Pancreas (tissue), 10 donors: Measurements from ENCODE around the gene TYRO3. TPM values are rescaled to one million over a fixed set of nuclear protein-coding genes. Genes with fewer than 3 reads are reported as not detected.

Experiments
- ATAC-seq, 4 donors: fragments of 200-7000 bp; cut with Tn5 transposase; one replicate each; pipeline versions ENCODE4 v1.8.0 to v1.9.1; 2020; ENCODE audit warnings: mild to moderate bottlenecking in 4 of 4, moderate library complexity in 4 of 4
- DNase-seq, 6 donors: peaks; one replicate each; pipeline ENCODE4 v3.0.0-alpha.2; 2020
- FAIRE-seq: peaks from 2 replicates; lab custom pipeline; 2012; peaks lifted over from hg19 to GRCh38; lab: Jason Lieb, UNC
- H3K27ac ChIP-seq, 4 donors: fragments of 200-600 bp; sonication (generic); 1 replicate in 3 of 4; 2 replicates in 1 of 4; pipeline versions ENCODE4 v1.5.0 to v1.8.0; 2020
- H3K27me3 ChIP-seq, 4 donors: fragments of 200-600 bp; one replicate each; pipeline ENCODE4 v1.8.0; 2021
- H3K36me3 ChIP-seq, 3 donors: fragments of 200-600 bp; sonication (generic) in 1 of 3; one replicate each; pipeline versions ENCODE4 v1.5.0 to v1.8.0; 2020 to 2021
- H3K4me1 ChIP-seq, 3 donors: fragments of 200-600 bp; one replicate each; pipeline ENCODE4 v1.8.0; 2021
- H3K4me3 ChIP-seq, 4 donors: fragments of 200-600 bp; sonication (generic) in 2 of 4; one replicate each; pipeline versions ENCODE4 v1.5.0 to v1.8.0; 2020 to 2021
- H3K9me3 ChIP-seq, 4 donors: fragments of 200-600 bp; one replicate each; pipeline ENCODE4 v1.8.0; 2021
- WGBS, 2 donors: extraction: QIAGEN DNeasy Blood & Tissue Kit; methylation state at CpG; one replicate each; pipeline ENCODE4 v1.1.7; 2013; 5-methylcytosine and 5-hydroxymethylcytosine counted together
- intact Hi-C, 3 donors: fragments of 100-400 bp; cut with DNase I; formaldehyde crosslinking; loops; one replicate each; pipeline versions ENCODE4 v1.11.1 to v1.14.2; 2022
- polyA plus RNA-seq, 2 donors: library from polyadenylated mRNA; stranded (reverse); fragments of 200-250 nt; gene quantifications; one replicate each; pipeline ENCODE4 v1.2.3, GENCODE V29; 2013
- total RNA-seq, 6 donors: library from RNA; stranded (reverse); fragmentation: NEBNext Ultra II Directional in 4 of 6; extraction: Animal tissue kit (Norgen Biotek cat#: 25700) in 4 of 6; gene quantifications; one replicate each; pipeline versions ENCODE4 v1.2.1 to v1.2.4, GENCODE V29; 2021 to 2023
- TF ChIP-seq, protein P1 (sequence below), 4 donors: fragments of 200-600 bp; sonication (generic) in 3 of 4; IDR thresholded peaks; one replicate each; pipeline versions ENCODE4 v1.5.0 to v1.8.0; 2021; ENCODE audit warnings: antibody characterized with exemption in 4 of 4
- donor health status: healthy with polysubstance abuse.
- donor health status: DM: no; HTN: no; CAD: no; lungs with moderate emphysema.
- donor health status: DM: no; HTN: no; CAD: no.
- donor health status: control.
- donor health status: control.
- donor health status: Bipolar disorder and iron deficiency.
- donor health status: DM: yes; HTN: yes; CAD: no.
- donor health status: DM: no; HTN: no; CAD: no.
- donor health status: DM: no; HTN: no; CAD: no.
- donor health status: DM: yes; HTN: yes; CAD: no.

TYRO3 gene
- total RNA-seq (10 to 100 TPM in 4 of 6 donors, 1 to 10 TPM in 2; 8.5 to 14.4 (median 11.1) TPM), polyA plus RNA-seq (1 to 10 TPM; 7.3 to 8.1 TPM)

DNA sequence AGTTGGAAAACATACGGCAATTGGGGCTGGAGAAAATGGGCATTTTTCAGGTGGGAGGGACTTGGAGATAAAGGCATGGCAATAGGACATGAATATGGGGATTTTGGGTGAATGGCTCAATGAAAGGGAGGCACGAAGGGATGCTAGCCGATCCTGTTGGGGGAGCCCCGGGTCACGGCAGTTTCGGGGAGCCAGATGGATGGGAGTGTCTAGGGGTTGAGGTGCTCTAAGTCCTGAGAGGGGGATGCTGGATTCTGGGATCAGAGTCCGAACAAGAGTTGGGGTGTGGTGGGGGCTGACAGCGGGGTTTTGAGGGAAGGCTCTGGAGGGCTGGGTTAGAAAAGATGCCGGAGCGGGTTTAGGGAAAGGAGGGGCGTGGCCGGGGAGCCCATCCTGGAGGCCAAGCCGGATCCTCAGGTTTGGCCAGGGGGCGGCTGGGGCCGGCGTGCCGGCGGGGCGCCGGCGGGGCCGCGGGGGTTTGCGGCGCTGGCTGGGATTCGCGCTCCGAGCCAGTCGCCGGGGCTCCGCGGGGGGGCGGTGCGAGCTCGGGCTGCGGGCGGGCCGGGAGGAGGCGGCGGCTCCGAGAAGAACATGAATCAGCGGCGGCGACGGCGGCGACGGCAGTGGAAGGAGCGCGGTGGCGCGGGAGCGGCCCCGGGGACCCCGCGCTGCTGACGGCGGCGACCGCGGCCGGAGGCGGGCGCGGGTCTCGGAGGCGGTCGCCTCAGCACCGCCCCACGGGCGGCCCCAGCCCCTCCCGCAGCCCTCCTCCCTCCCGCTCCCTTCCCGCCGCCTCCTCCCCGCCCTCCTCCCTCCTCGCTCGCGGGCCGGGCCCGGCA is at the start of gene TYRO3:
TYRO3 (plus strand) TSS at position 813 of the 839 bp plus-strand sequence. CDS start 46 bp downstream, outside the sequence.
- intact Hi-C loops, result no loop called here
- peaks cover 0 to 10% (median 0%) of the 10 kb centered on the region in 3 donors for H3K4me1 ChIP-seq
- H3K27ac ChIP-seq, result no peak within 1 kb of the TSS
- TF ChIP-seq, protein P1, sequence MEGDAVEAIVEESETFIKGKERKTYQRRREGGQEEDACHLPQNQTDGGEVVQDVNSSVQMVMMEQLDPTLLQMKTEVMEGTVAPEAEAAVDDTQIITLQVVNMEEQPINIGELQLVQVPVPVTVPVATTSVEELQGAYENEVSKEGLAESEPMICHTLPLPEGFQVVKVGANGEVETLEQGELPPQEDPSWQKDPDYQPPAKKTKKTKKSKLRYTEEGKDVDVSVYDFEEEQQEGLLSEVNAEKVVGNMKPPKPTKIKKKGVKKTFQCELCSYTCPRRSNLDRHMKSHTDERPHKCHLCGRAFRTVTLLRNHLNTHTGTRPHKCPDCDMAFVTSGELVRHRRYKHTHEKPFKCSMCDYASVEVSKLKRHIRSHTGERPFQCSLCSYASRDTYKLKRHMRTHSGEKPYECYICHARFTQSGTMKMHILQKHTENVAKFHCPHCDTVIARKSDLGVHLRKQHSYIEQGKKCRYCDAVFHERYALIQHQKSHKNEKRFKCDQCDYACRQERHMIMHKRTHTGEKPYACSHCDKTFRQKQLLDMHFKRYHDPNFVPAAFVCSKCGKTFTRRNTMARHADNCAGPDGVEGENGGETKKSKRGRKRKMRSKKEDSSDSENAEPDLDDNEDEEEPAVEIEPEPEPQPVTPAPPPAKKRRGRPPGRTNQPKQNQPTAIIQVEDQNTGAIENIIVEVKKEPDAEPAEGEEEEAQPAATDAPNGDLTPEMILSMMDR (IDR thresholded peaks at IDR 0.05), result no peak
- FAIRE-seq (no peak), DNase-seq (peak; percentile 59 to 86 (median 72)), ATAC-seq (peak; percentile 61 to 84 (median 75))
- H3K36me3 ChIP-seq, result no peaks in the 10 kb centered on the region
- whole genome bisulfite sequencing, 2 donors, result 1% methylated on average over 33 to 81 of the region's 81 CpGs
- H3K4me3 ChIP-seq, result peak within 1 kb of the TSS; percentile 31 to 64 (median 61)
- no peaks in the 10 kb centered on the region for H3K27me3 ChIP-seq
- no peaks in the 10 kb centered on the region for H3K9me3 ChIP-seq

GRCh38 chr15:41510728-41511127 is 48.3 kb upstream of the TYRO3 start:
- H3K27me3 ChIP-seq, result peaks cover 0 to 9% (median 3%) of the 10 kb centered on the region in 4 donors
- DNase-seq, result no peak
- no peaks in the 10 kb centered on the region for H3K36me3 ChIP-seq
- H3K4me1 ChIP-seq, result peaks cover 0 to 13% (median 0%) of the 10 kb centered on the region in 3 donors
- H3K27ac ChIP-seq, result no peak overlapping the region
- H3K9me3 ChIP-seq, result no peaks in the 10 kb centered on the region
- WGBS, 2 donors, result 87% methylated on average over 7 of the region's 7 CpGs
- intact Hi-C loops, result no loop called here
- no peak overlapping the region for H3K4me3 ChIP-seq
- FAIRE-seq, result no peak
- no peak for ATAC-seq
- TF ChIP-seq, protein P1 (IDR thresholded peaks at IDR 0.05), result no peak

GRCh38 chr15:41511331-41511898 is 47.6 kb upstream of the TYRO3 start:
- ATAC-seq, result peak in 3 of 4 donors; percentile 3 to 23 (median 18)
- H3K36me3 ChIP-seq, result no peaks in the 10 kb centered on the region
- FAIRE-seq, result no peak
- peaks cover 0 to 9% (median 3%) of the 10 kb centered on the region in 4 donors for H3K27me3 ChIP-seq
- H3K4me3 ChIP-seq, result peak overlapping the region in 2 of 4 donors; percentile 22 to 37
- H3K27ac ChIP-seq, result no peak overlapping the region
- no peaks in the 10 kb centered on the region for H3K9me3 ChIP-seq
- peak in 1 of 6 donors; percentile 67 for DNase-seq
- H3K4me1 ChIP-seq, result peaks cover 0 to 13% (median 0%) of the 10 kb centered on the region in 3 donors
- WGBS, 2 donors, result 2 to 21% methylated on average over 9 to 56 of the region's 56 CpGs
- intact Hi-C loops, result no loop called here
- TF ChIP-seq, protein P1 (IDR thresholded peaks at IDR 0.05), result no peak

GRCh38 chr15:41511899-41512369 is 47.1 kb upstream of the TYRO3 start:
- peak in 1 of 6 donors; percentile 63 for DNase-seq
- peak overlapping the region in 2 of 4 donors; percentile 22 to 37 for H3K4me3 ChIP-seq
- H3K9me3 ChIP-seq, result no peaks in the 10 kb centered on the region
- H3K27me3 ChIP-seq, result peaks cover 0 to 9% (median 3%) of the 10 kb centered on the region in 4 donors
- no peak overlapping the region for H3K27ac ChIP-seq
- 3% methylated on average over 42 to 49 of the region's 49 CpGs for WGBS, 2 donors
- H3K36me3 ChIP-seq, result no peaks in the 10 kb centered on the region
- TF ChIP-seq, protein P1 (IDR thresholded peaks at IDR 0.05), result no peak
- intact Hi-C loops, result no loop called here
- ATAC-seq, result peak in 2 of 4 donors; percentile 5 to 14
- H3K4me1 ChIP-seq, result peaks cover 0 to 13% (median 0%) of the 10 kb centered on the region in 3 donors
- FAIRE-seq, result no peak
